Measurements from ENCODE around the gene PRDX6.

DNA sequence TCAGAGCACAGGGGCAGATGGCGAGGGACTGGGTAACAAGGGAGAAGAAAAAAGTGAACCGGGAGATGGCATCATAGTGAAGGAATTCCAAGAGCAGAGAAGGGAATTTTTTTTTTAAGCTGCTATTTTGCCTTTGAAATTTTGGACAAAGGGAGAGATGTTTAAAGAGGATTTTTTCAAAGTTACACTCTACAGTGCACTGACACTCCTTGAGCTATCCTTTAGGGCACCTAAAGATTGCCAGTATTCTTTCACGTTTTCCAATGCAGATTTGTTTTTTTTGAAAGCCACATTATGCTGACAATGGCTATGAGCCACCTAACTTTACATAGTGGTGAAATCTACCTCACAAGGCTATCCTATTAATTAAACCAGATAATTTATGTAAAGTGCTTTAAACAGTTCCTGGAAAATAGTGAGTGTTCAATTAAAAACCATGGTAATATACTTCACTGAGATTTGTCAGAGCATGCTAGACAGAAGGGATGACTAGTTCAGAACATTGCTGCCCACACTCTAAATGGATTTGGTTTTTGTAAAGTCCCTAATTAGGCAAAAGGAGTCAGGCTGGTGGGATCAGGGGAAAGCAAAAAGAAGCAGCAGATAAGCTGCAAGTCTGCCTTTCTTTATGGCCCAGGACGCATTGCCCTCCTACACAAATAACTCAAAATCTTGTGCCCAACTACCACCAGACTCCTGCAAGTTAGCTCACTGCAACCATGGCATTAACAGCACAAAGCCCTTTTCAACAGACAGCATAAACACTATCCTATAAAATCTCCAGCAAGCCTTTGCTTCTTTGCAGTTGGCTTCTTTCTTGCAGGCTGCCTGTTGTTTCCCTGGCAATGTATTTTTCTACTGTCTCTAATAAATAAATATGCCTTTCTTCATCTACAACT lies 53.9 kb downstream of the PRDX6 start:
- TF ChIP-seq RAD21 (conservative IDR thresholded peaks at IDR 0.05 in 1 of 2, IDR thresholded peaks at IDR 0.05 in 1 of 2), result no peak
- TF ChIP-seq, protein P1, sequence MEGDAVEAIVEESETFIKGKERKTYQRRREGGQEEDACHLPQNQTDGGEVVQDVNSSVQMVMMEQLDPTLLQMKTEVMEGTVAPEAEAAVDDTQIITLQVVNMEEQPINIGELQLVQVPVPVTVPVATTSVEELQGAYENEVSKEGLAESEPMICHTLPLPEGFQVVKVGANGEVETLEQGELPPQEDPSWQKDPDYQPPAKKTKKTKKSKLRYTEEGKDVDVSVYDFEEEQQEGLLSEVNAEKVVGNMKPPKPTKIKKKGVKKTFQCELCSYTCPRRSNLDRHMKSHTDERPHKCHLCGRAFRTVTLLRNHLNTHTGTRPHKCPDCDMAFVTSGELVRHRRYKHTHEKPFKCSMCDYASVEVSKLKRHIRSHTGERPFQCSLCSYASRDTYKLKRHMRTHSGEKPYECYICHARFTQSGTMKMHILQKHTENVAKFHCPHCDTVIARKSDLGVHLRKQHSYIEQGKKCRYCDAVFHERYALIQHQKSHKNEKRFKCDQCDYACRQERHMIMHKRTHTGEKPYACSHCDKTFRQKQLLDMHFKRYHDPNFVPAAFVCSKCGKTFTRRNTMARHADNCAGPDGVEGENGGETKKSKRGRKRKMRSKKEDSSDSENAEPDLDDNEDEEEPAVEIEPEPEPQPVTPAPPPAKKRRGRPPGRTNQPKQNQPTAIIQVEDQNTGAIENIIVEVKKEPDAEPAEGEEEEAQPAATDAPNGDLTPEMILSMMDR (IDR thresholded peaks at IDR 0.05), result no peak
